Osteoblast (primary cell): ENCODE measurements around the gene PLAGL2. TPM values are rescaled to one million over a fixed set of nuclear protein-coding genes. Genes with fewer than 3 reads are reported as not detected.
A peak's percentile ranks its signal among the peaks of the same experiment; 100 is the strongest.

Experiments used
- DNase-seq: peaks from one replicate; pipeline ENCODE4 v3.0.0; 2011; ENCODE audit warnings: low spot score, mixed read lengths; ENCODE audit not compliant: insufficient read length; ENCODE audit errors: missing footprints
- H2AFZ ChIP-seq: 2 replicates; pipeline ENCODE4 v1.6.0; 2011; ENCODE audit warnings: mild to moderate bottlenecking, low read length
- H3K27ac ChIP-seq: 2 replicates; pipeline ENCODE4 v1.5.1; 2011; ENCODE audit warnings: mild to moderate bottlenecking, low read depth, low read length, moderate library complexity
- H3K27me3 ChIP-seq: 2 replicates; pipeline ENCODE4 v1.6.0; 2012; ENCODE audit warnings: mild to moderate bottlenecking, control low read depth, inconsistent platforms, low read length, moderate library complexity; ENCODE audit not compliant: insufficient read depth
- H3K36me3 ChIP-seq: 2 replicates; pipeline ENCODE4 v1.5.1; 2011; ENCODE audit warnings: mild to moderate bottlenecking, low read length, control low read depth, moderate library complexity; ENCODE audit not compliant: insufficient read depth
- H3K4me1 ChIP-seq: 2 replicates; pipeline ENCODE4 v1.5.1; 2011; ENCODE audit warnings: mild to moderate bottlenecking, low read length, control low read depth, moderate library complexity; ENCODE audit not compliant: insufficient read depth
- H3K4me2 ChIP-seq: 2 replicates; pipeline ENCODE4 v1.6.0; 2011; ENCODE audit warnings: mild to moderate bottlenecking, low read length; ENCODE audit not compliant: insufficient read depth
- H3K4me3 ChIP-seq: fragments of 200-600 bp; sonication (generic); 3 replicates; pipeline ENCODE4 v1.5.1; 2012; ENCODE audit warnings: mild to moderate bottlenecking, low read length, inconsistent platforms; ENCODE audit not compliant: insufficient read depth
- H3K79me2 ChIP-seq: 2 replicates; pipeline ENCODE4 v1.6.0; 2012; ENCODE audit warnings: mild to moderate bottlenecking, low read length, control low read depth, inconsistent platforms; ENCODE audit not compliant: insufficient read depth
- H3K9me3 ChIP-seq: 2 replicates; pipeline ENCODE4 v1.5.1; 2011; ENCODE audit warnings: low read depth, low read length, control low read depth
- H4K20me1 ChIP-seq: 2 replicates; pipeline ENCODE4 v1.6.0; 2012; ENCODE audit warnings: mild to moderate bottlenecking, low read length, control low read depth; ENCODE audit not compliant: insufficient read depth
- total RNA-seq: library from RNA; depleted of rRNA; stranded (reverse); fragments of >200 nt; gene quantifications from 2 replicates; pipeline ENCODE4 v1.2.3, GENCODE V29; 2012
- TF ChIP-seq, protein P1 (sequence below): IDR thresholded peaks from 2 replicates; pipeline ENCODE4 v1.5.1; 2011; ENCODE audit warnings: mild to moderate bottlenecking, low read depth, low read length, moderate library complexity; ENCODE audit errors: extremely low read depth

The PLAGL2 gene
- total RNA-seq, 1 donor = 2.5 TPM

GRCh38 chr20:32164984-32165735 lies 42.4 kb downstream of the PLAGL2 start:
- Histone ChIP-seq H3K9me3 (no peaks in the 10 kb centered on the region), H3K36me3 (peaks cover 49% of the 10 kb centered on the region), H3K4me3 (no peak overlapping the region), H3K27ac (no peak overlapping the region), H4K20me1 (no peaks in the 10 kb centered on the region), H3K4me2 (no peak overlapping the region), H3K79me2 (no peaks in the 10 kb centered on the region), H3K27me3 (no peaks in the 10 kb centered on the region), H3K4me1 (peaks cover 7% of the 10 kb centered on the region), H2AFZ (no peak overlapping the region)
- TF ChIP-seq, protein P1, sequence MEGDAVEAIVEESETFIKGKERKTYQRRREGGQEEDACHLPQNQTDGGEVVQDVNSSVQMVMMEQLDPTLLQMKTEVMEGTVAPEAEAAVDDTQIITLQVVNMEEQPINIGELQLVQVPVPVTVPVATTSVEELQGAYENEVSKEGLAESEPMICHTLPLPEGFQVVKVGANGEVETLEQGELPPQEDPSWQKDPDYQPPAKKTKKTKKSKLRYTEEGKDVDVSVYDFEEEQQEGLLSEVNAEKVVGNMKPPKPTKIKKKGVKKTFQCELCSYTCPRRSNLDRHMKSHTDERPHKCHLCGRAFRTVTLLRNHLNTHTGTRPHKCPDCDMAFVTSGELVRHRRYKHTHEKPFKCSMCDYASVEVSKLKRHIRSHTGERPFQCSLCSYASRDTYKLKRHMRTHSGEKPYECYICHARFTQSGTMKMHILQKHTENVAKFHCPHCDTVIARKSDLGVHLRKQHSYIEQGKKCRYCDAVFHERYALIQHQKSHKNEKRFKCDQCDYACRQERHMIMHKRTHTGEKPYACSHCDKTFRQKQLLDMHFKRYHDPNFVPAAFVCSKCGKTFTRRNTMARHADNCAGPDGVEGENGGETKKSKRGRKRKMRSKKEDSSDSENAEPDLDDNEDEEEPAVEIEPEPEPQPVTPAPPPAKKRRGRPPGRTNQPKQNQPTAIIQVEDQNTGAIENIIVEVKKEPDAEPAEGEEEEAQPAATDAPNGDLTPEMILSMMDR = no peak
- DNase-seq = peak; percentile 17

DNA sequence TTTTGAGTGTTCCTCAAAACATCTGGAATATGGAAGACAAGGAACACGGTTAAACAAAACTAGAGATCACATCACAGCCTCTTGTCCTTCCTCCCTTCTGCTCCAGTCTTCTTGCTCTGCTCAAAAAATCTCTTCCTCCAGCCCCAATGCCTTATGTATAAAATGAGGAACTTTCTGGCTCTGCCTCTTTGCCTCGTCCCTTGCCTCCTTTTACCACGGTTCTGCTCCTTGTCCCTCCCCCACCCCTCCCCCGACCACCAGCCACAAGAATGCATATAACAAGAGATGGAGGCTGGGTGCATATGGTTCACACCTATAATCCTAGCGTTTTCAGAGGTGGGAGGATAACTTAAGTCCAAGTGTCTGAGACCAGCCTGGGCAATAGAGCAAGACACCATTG lies 43.6 kb downstream of the PLAGL2 start:
- peaks cover 7% of the 10 kb centered on the region for H3K4me1 ChIP-seq
- H3K36me3 ChIP-seq = peaks cover 62% of the 10 kb centered on the region
- no peak overlapping the region for H3K4me2 ChIP-seq
- H3K4me3 ChIP-seq = no peak overlapping the region
- no peaks in the 10 kb centered on the region for H3K79me2 ChIP-seq
- DNase-seq = peak; percentile 55
- TF ChIP-seq, protein P1 = no peak
- H4K20me1 ChIP-seq = peaks cover 4% of the 10 kb centered on the region
- H3K9me3 ChIP-seq = no peaks in the 10 kb centered on the region
- no peak overlapping the region for H2AFZ ChIP-seq
- H3K27ac ChIP-seq = no peak overlapping the region
- no peaks in the 10 kb centered on the region for H3K27me3 ChIP-seq

DNA sequence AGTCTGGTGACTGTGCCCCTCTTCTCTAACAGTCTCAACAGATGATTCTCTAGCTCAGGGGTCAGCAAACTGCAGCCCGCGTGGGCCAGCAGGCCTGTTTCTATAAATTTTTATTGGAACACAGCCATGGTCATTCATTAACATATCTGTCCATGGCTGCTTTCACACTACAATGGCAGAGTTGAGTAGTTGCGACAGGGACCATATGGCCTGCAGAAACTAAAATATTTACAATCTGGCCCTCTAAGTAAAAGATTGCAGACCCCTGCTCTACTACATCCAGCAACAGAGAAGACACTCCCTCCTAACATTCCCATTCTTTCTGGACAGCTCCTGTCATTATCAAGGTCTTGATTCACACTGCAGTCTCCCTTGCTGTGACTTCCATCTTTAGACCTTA lies 45.2 kb downstream of the PLAGL2 start:
- H2AFZ ChIP-seq = no peak overlapping the region
- no peaks in the 10 kb centered on the region for H3K9me3 ChIP-seq
- H3K27me3 ChIP-seq = no peaks in the 10 kb centered on the region
- no peak overlapping the region for H3K4me3 ChIP-seq
- no peak for DNase-seq
- TF ChIP-seq, protein P1 = no peak
- peaks cover 72% of the 10 kb centered on the region for H3K36me3 ChIP-seq
- no peak overlapping the region for H3K4me2 ChIP-seq
- H3K27ac ChIP-seq = no peak overlapping the region
- H4K20me1 ChIP-seq = peaks cover 4% of the 10 kb centered on the region
- H3K79me2 ChIP-seq = no peaks in the 10 kb centered on the region
- no peaks in the 10 kb centered on the region for H3K4me1 ChIP-seq

DNA sequence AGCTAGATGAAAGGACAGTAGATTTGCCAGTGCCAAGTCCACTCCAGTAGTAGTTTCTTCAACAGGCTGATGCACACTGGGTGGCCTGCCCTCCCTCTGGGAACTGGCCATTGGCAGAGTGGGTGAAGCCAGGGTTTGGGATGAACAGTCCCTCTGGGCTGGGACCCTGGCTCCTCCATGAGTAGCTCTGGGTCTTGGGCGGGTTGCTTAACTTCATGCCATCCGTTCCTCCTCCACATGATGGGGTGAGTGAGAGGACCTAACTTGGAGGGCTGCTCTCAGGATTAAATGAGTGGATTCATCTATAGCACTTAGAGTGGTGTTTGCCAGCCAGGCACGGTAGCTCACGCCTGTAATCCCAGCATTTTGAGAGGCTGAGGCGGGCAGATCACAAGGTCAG lies 47.2 kb downstream of the PLAGL2 start:
- TF ChIP-seq, protein P1 = no peak
- peaks cover 8% of the 10 kb centered on the region for H4K20me1 ChIP-seq
- no peaks in the 10 kb centered on the region for H3K79me2 ChIP-seq
- peaks cover 5% of the 10 kb centered on the region for H3K4me1 ChIP-seq
- peaks cover 62% of the 10 kb centered on the region for H3K36me3 ChIP-seq
- H3K27ac ChIP-seq = no peak overlapping the region
- peak; percentile 17 for DNase-seq
- H3K9me3 ChIP-seq = no peaks in the 10 kb centered on the region
- H3K4me3 ChIP-seq = no peak overlapping the region
- H2AFZ ChIP-seq = no peak overlapping the region
- H3K4me2 ChIP-seq = no peak overlapping the region
- H3K27me3 ChIP-seq = no peaks in the 10 kb centered on the region
